ENCODE results near the gene HOXD10.

The HOXD10 gene

GRCh38 chr2:176159663-176160250, 43.2 kb downstream of the HOXD10 start:
- H3K4me3 ChIP-seq (ENCODE audit: extremely low read depth, insufficient read depth, low read length, poor library complexity, severe bottlenecking), result no peak overlapping the region
- H3K36me3 ChIP-seq (ENCODE audit: control insufficient read depth, insufficient read depth, low read length), result no peaks in the 10 kb centered on the region
- H3K4me1 ChIP-seq (ENCODE audit: control insufficient read depth, insufficient read depth, low read length, poor library complexity, severe bottlenecking), result no peaks in the 10 kb centered on the region
- no peak overlapping the region for H3K27ac ChIP-seq (ENCODE audit: low read depth, low read length, severe bottlenecking)
- H3K9me3 ChIP-seq (ENCODE audit: control insufficient read depth, low read length), result no peaks in the 10 kb centered on the region
- 1 to 2% methylated on average over 28 to 41 of the region's 44 CpGs for WGBS, 2 experiments (ENCODE audit: insufficient coverage in 2 of 2)

GRCh38 chr2:176160251-176160985, 43.8 kb downstream of the HOXD10 start:
- Histone ChIP-seq H3K9me3 (ENCODE audit: control insufficient read depth, low read length) (no peaks in the 10 kb centered on the region), H3K4me1 (ENCODE audit: control insufficient read depth, insufficient read depth, low read length, poor library complexity, severe bottlenecking) (no peaks in the 10 kb centered on the region), H3K27ac (ENCODE audit: low read depth, low read length, severe bottlenecking) (no peak overlapping the region), H3K4me3 (ENCODE audit: extremely low read depth, insufficient read depth, low read length, poor library complexity, severe bottlenecking) (no peak overlapping the region), H3K36me3 (ENCODE audit: control insufficient read depth, insufficient read depth, low read length) (no peaks in the 10 kb centered on the region)
- 1 to 3% methylated on average over 41 to 43 of the region's 50 CpGs for WGBS, 2 experiments (ENCODE audit: insufficient coverage in 2 of 2)

GRCh38 chr2:176160986-176161824, 44.6 kb downstream of the HOXD10 start:
- Histone ChIP-seq H3K27ac (ENCODE audit: low read depth, low read length, severe bottlenecking) (no peak overlapping the region), H3K4me3 (ENCODE audit: extremely low read depth, insufficient read depth, low read length, poor library complexity, severe bottlenecking) (no peak overlapping the region), H3K36me3 (ENCODE audit: control insufficient read depth, insufficient read depth, low read length) (no peaks in the 10 kb centered on the region), H3K4me1 (ENCODE audit: control insufficient read depth, insufficient read depth, low read length, poor library complexity, severe bottlenecking) (no peaks in the 10 kb centered on the region), H3K9me3 (ENCODE audit: control insufficient read depth, low read length) (no peaks in the 10 kb centered on the region)
- 8 to 11% methylated on average over 9 to 19 of the region's 22 CpGs for WGBS, 2 experiments (ENCODE audit: insufficient coverage in 2 of 2)

GRCh38 chr2:176161825-176162626, 45.4 kb downstream of the HOXD10 start:
- H3K4me3 ChIP-seq (ENCODE audit: extremely low read depth, insufficient read depth, low read length, poor library complexity, severe bottlenecking), result no peak overlapping the region

GRCh38 chr2:176162911-176163671, 46.5 kb downstream of the HOXD10 start:
- no peaks in the 10 kb centered on the region for H3K4me1 ChIP-seq (ENCODE audit: control insufficient read depth, insufficient read depth, low read length, poor library complexity, severe bottlenecking)
- no peak overlapping the region for H3K27ac ChIP-seq (ENCODE audit: low read depth, low read length, severe bottlenecking)
- no peaks in the 10 kb centered on the region for H3K9me3 ChIP-seq (ENCODE audit: control insufficient read depth, low read length)
- 1% methylated on average over 13 to 22 of the region's 29 CpGs for WGBS, 2 experiments (ENCODE audit: insufficient coverage in 2 of 2)
- no peak overlapping the region for H3K4me3 ChIP-seq (ENCODE audit: extremely low read depth, insufficient read depth, low read length, poor library complexity, severe bottlenecking)
- H3K36me3 ChIP-seq (ENCODE audit: control insufficient read depth, insufficient read depth, low read length), result no peaks in the 10 kb centered on the region

More at GRCh38 chr2:176161825-176162626, 45.4 kb downstream of the HOXD10 start:
- Histone ChIP-seq H3K27ac (ENCODE audit: low read depth, low read length, severe bottlenecking) (no peak overlapping the region), H3K36me3 (ENCODE audit: control insufficient read depth, insufficient read depth, low read length) (no peaks in the 10 kb centered on the region), H3K9me3 (ENCODE audit: control insufficient read depth, low read length) (no peaks in the 10 kb centered on the region), H3K4me1 (ENCODE audit: control insufficient read depth, insufficient read depth, low read length, poor library complexity, severe bottlenecking) (no peaks in the 10 kb centered on the region)
- 3 to 4% methylated on average over 14 to 17 of the region's 22 CpGs for WGBS, 2 experiments (ENCODE audit: insufficient coverage in 2 of 2)

- Histone ChIP-seq H3K36me3 (ENCODE audit: control insufficient read depth, insufficient read depth, low read length) (no peaks in the 10 kb centered on the region), H3K9me3 (ENCODE audit: control insufficient read depth, low read length) (no peaks in the 10 kb centered on the region), H3K4me3 (ENCODE audit: extremely low read depth, insufficient read depth, low read length, poor library complexity, severe bottlenecking) (no peak overlapping the region), H3K4me1 (ENCODE audit: control insufficient read depth, insufficient read depth, low read length, poor library complexity, severe bottlenecking) (no peaks in the 10 kb centered on the region), H3K27ac (ENCODE audit: low read depth, low read length, severe bottlenecking) (no peak overlapping the region)
- WGBS, 2 experiments (ENCODE audit: insufficient coverage in 2 of 2), result 0 to 2% methylated on average over 4 to 5 of the region's 12 CpGs
Measured at GRCh38 chr2:176163672-176164056, 47.1 kb downstream of the HOXD10 start.

- Histone ChIP-seq H3K36me3 (ENCODE audit: control insufficient read depth, insufficient read depth, low read length) (no peaks in the 10 kb centered on the region), H3K4me3 (ENCODE audit: extremely low read depth, insufficient read depth, low read length, poor library complexity, severe bottlenecking) (no peak overlapping the region), H3K9me3 (ENCODE audit: control insufficient read depth, low read length) (no peaks in the 10 kb centered on the region), H3K4me1 (ENCODE audit: control insufficient read depth, insufficient read depth, low read length, poor library complexity, severe bottlenecking) (no peaks in the 10 kb centered on the region), H3K27ac (ENCODE audit: low read depth, low read length, severe bottlenecking) (no peak overlapping the region)
- WGBS, 2 experiments (ENCODE audit: insufficient coverage in 2 of 2), result 8 to 9% methylated on average over 11 to 13 of the region's 13 CpGs
Measured at GRCh38 chr2:176164201-176164600, 47.6 kb downstream of the HOXD10 start.

GRCh38 chr2:176164611-176165369, 48.2 kb downstream of the HOXD10 start:
- no peaks in the 10 kb centered on the region for H3K4me1 ChIP-seq (ENCODE audit: control insufficient read depth, insufficient read depth, low read length, poor library complexity, severe bottlenecking)
- WGBS, 2 experiments (ENCODE audit: insufficient coverage in 2 of 2), result 1% methylated on average over 38 to 42 of the region's 52 CpGs
- H3K36me3 ChIP-seq (ENCODE audit: control insufficient read depth, insufficient read depth, low read length), result no peaks in the 10 kb centered on the region
- peak overlapping the region; percentile 16 for H3K27ac ChIP-seq (ENCODE audit: low read depth, low read length, severe bottlenecking)
- H3K9me3 ChIP-seq (ENCODE audit: control insufficient read depth, low read length), result no peaks in the 10 kb centered on the region
- H3K4me3 ChIP-seq (ENCODE audit: extremely low read depth, insufficient read depth, low read length, poor library complexity, severe bottlenecking), result no peak overlapping the region

- Histone ChIP-seq H3K9me3 (ENCODE audit: control insufficient read depth, low read length) (no peaks in the 10 kb centered on the region), H3K27ac (ENCODE audit: low read depth, low read length, severe bottlenecking) (peak overlapping the region; percentile 16), H3K4me3 (ENCODE audit: extremely low read depth, insufficient read depth, low read length, poor library complexity, severe bottlenecking) (no peak overlapping the region), H3K36me3 (ENCODE audit: control insufficient read depth, insufficient read depth, low read length) (no peaks in the 10 kb centered on the region), H3K4me1 (ENCODE audit: control insufficient read depth, insufficient read depth, low read length, poor library complexity, severe bottlenecking) (no peaks in the 10 kb centered on the region)
- 3 to 4% methylated on average over 13 to 20 of the region's 26 CpGs for whole genome bisulfite sequencing, 2 experiments (ENCODE audit: insufficient coverage in 2 of 2)
Measured at GRCh38 chr2:176165370-176166050, 48.9 kb downstream of the HOXD10 start.

All from mesodermal cell (in vitro differentiated cells).